ENCODE data around the gene CTAGE1.

The CTAGE1 gene

GRCh38 chr18:22387787-22388186, 29.9 kb downstream of the CTAGE1 start:
- no peak for DNase-seq

GRCh38 chr18:22387364-22387763, 30.4 kb downstream of the CTAGE1 start:
- DNase-seq: no peak

- DNase-seq: no peak
Observed at GRCh38 chr18:22385718-22386117, 32.0 kb downstream of the CTAGE1 start.

- DNase-seq: no peak
Observed at GRCh38 chr18:22378672-22379282, 38.9 kb downstream of the CTAGE1 start.

GRCh38 chr18:22377769-22378168, 39.9 kb downstream of the CTAGE1 start:
- DNase-seq: no peak

GRCh38 chr18:22370414-22370813, 47.3 kb downstream of the CTAGE1 start:
- DNase-seq: no peak

- no peak for DNase-seq
Observed at GRCh38 chr18:22368021-22368420, 49.7 kb downstream of the CTAGE1 start.

GRCh38 chr18:22367303-22367702, 50.4 kb downstream of the CTAGE1 start:
- DNase-seq: no peak

GRCh38 chr18:22363867-22364463, 53.8 kb downstream of the CTAGE1 start:
- DNase-seq: no peak
